Epithelial cell of esophagus (primary cell): ENCODE data around the gene MCRIP1.

Experiments used
- DNase-seq: peaks from one replicate; pipeline ENCODE4 v3.0.0; 2010; ENCODE audit warnings: low read depth
- H3K4me3 ChIP-seq: 2 replicates; pipeline ENCODE4 v1.5.1; 2011; ENCODE audit warnings: mild to moderate bottlenecking, low read length, control low read depth
- CTCF ChIP-seq: IDR thresholded peaks from 2 replicates; pipeline ENCODE4 v1.5.1; 2011; ENCODE audit warnings: low read depth, mild to moderate bottlenecking, low read length, control low read depth, inconsistent platforms; ENCODE audit not compliant: insufficient read depth; ENCODE audit errors: missing control alignments

The MCRIP1 gene

GRCh38 chr17:81870131-81870980, 37.3 kb upstream of the MCRIP1 start:
- DNase-seq = peak; percentile 45
- H3K4me3 ChIP-seq = peak overlapping the region; percentile 67
- no peak for TF ChIP-seq CTCF

- H3K4me3 ChIP-seq = peak overlapping the region; percentile 67
- TF ChIP-seq CTCF = peak; percentile 38
- DNase-seq = peak; percentile 29
Measured at GRCh38 chr17:81869221-81870130, 36.4 kb upstream of the MCRIP1 start.

GRCh38 chr17:81868674-81869220, 35.7 kb upstream of the MCRIP1 start:
- H3K4me3 ChIP-seq = no peak overlapping the region
- no peak for TF ChIP-seq CTCF
- peak; percentile 78 for DNase-seq

- no peak overlapping the region for H3K4me3 ChIP-seq
- DNase-seq = peak; percentile 28
- no peak for TF ChIP-seq CTCF
Measured at GRCh38 chr17:81867991-81868673, 35.0 kb upstream of the MCRIP1 start.

- no peak overlapping the region for H3K4me3 ChIP-seq
- DNase-seq = peak; percentile 62
- TF ChIP-seq CTCF = no peak
Measured at GRCh38 chr17:81867170-81867990, 34.3 kb upstream of the MCRIP1 start.

GRCh38 chr17:81866440-81867169, 33.5 kb upstream of the MCRIP1 start:
- no peak overlapping the region for H3K4me3 ChIP-seq

More at GRCh38 chr17:81866440-81867169, 33.5 kb upstream of the MCRIP1 start:
- TF ChIP-seq CTCF = no peak
- no peak for DNase-seq
